HG03025 (cell line): ENCODE results near the gene DNAH7.
"Not testable (repeated sequence)": the region's sequence is repeated elsewhere in the genome, so short reads cannot be mapped to it uniquely, and the experiment has no call there.

Experiments
- ATAC-seq: cut with Tn5 transposase; IDR thresholded peaks from one replicate; pipeline ENCODE4 v1.9.1; 2021; ENCODE audit warnings: mild to moderate bottlenecking, moderate library complexity; ENCODE audit not compliant: unreplicated experiment, low FRiP score

Gene DNAH7

GRCh38 chr2:195985741-195986140, 82.9 kb downstream of the DNAH7 start:
- no peak for ATAC-seq

GRCh38 chr2:195984923-195985726, 83.5 kb downstream of the DNAH7 start:
- ATAC-seq: no peak

- ATAC-seq: no peak
Observed at GRCh38 chr2:195967336-195967735, 101.3 kb downstream of the DNAH7 start.

- ATAC-seq: peak; percentile 100
Observed at GRCh38 chr2:195961873-195962272, 106.8 kb downstream of the DNAH7 start.

- no peak for ATAC-seq
Observed at GRCh38 chr2:195959341-195959740, 109.3 kb downstream of the DNAH7 start.

- ATAC-seq: no peak
Observed at GRCh38 chr2:195956725-195957124, 111.9 kb downstream of the DNAH7 start.

- ATAC-seq: no peak
Observed at GRCh38 chr2:195945056-195945455, 123.6 kb downstream of the DNAH7 start.

GRCh38 chr2:195937176-195937575, 131.5 kb downstream of the DNAH7 start:
- ATAC-seq: no peak

GRCh38 chr2:195934484-195934883, 134.2 kb downstream of the DNAH7 start:
- ATAC-seq: no peak

- no peak for ATAC-seq
Observed at GRCh38 chr2:195929531-195929930, 139.1 kb downstream of the DNAH7 start.

GRCh38 chr2:195925120-195925519, 143.5 kb downstream of the DNAH7 start:
- ATAC-seq: no peak

GRCh38 chr2:195923889-195924288, 144.7 kb downstream of the DNAH7 start:
- no peak for ATAC-seq

- not testable (repeated sequence) for ATAC-seq
Observed at GRCh38 chr2:195917021-195917600, 151.5 kb downstream of the DNAH7 start.

- no peak for ATAC-seq
Observed at GRCh38 chr2:195912079-195912478, 156.6 kb downstream of the DNAH7 start.

GRCh38 chr2:195910570-195910969, 158.1 kb downstream of the DNAH7 start:
- no peak for ATAC-seq

- no peak for ATAC-seq
Observed at GRCh38 chr2:195909926-195910325, 158.7 kb downstream of the DNAH7 start.

GRCh38 chr2:195907474-195907873, 161.2 kb downstream of the DNAH7 start:
- no peak for ATAC-seq

GRCh38 chr2:195903956-195904355, 164.7 kb downstream of the DNAH7 start:
- no peak for ATAC-seq

- no peak for ATAC-seq
Observed at GRCh38 chr2:195902857-195903256, 165.8 kb downstream of the DNAH7 start.

GRCh38 chr2:195899226-195899625, 169.4 kb downstream of the DNAH7 start:
- ATAC-seq: no peak

- ATAC-seq: no peak
Observed at GRCh38 chr2:195898505-195899191, 170.0 kb downstream of the DNAH7 start.

- no peak for ATAC-seq
Observed at GRCh38 chr2:195891081-195891480, 177.6 kb downstream of the DNAH7 start.
